ENCODE results near the gene PEX13. TPM values are rescaled to one million over a fixed set of nuclear protein-coding genes. Genes with fewer than 3 reads are reported as not detected.
"Not testable (repeated sequence)": the region's sequence is repeated elsewhere in the genome, so short reads cannot be mapped to it uniquely, and the experiment has no call there.

PEX13 gene
- total RNA-seq, 1 experiment from 2014 or later: 67.0 TPM

GRCh38 chr2:60998628-60999545, 18.6 kb upstream of the PEX13 start:
- in situ Hi-C loops (cut with HindIII; ENCODE audit: low pct_unique_long_range_greater_than_20kb, low sequenced_read_pairs): no loop called here
- DNase-seq (ENCODE audit: low read depth): peak; percentile 37

- no peak for DNase-seq (ENCODE audit: low read depth)
- in situ Hi-C loops (cut with HindIII; ENCODE audit: low pct_unique_long_range_greater_than_20kb, low sequenced_read_pairs): no loop called here
Observed at GRCh38 chr2:61005736-61006135, 11.8 kb upstream of the PEX13 start.

GRCh38 chr2:61006486-61007105, 10.9 kb upstream of the PEX13 start:
- in situ Hi-C loops (cut with HindIII; ENCODE audit: low pct_unique_long_range_greater_than_20kb, low sequenced_read_pairs): no loop called here
- DNase-seq (ENCODE audit: low read depth): peak; percentile 26

GRCh38 chr2:61009355-61009754, 8.2 kb upstream of the PEX13 start:
- no peak for DNase-seq (ENCODE audit: low read depth)
- in situ Hi-C loops (cut with HindIII; ENCODE audit: low pct_unique_long_range_greater_than_20kb, low sequenced_read_pairs): no loop called here

- in situ Hi-C loops (cut with HindIII; ENCODE audit: low pct_unique_long_range_greater_than_20kb, low sequenced_read_pairs): no loop called here
- DNase-seq (ENCODE audit: low read depth): no peak
Observed at GRCh38 chr2:61011678-61012077, 5.8 kb upstream of the PEX13 start.

- in situ Hi-C loops (cut with HindIII; ENCODE audit: low pct_unique_long_range_greater_than_20kb, low sequenced_read_pairs): not testable (repeated sequence)
- DNase-seq (ENCODE audit: low read depth): peak; percentile 16
Observed at GRCh38 chr2:61012303-61012702, 5.2 kb upstream of the PEX13 start.

- in situ Hi-C loops (cut with HindIII; ENCODE audit: low pct_unique_long_range_greater_than_20kb, low sequenced_read_pairs): no loop called here
- no peak for DNase-seq (ENCODE audit: low read depth)
Observed at GRCh38 chr2:61013382-61013781, 4.1 kb upstream of the PEX13 start.

- in situ Hi-C loops (cut with HindIII; ENCODE audit: low pct_unique_long_range_greater_than_20kb, low sequenced_read_pairs): no loop called here
- DNase-seq (ENCODE audit: low read depth): no peak
Observed at GRCh38 chr2:61014763-61015162, 2.8 kb upstream of the PEX13 start.

GRCh38 chr2:61015976-61016375, 1.5 kb upstream of the PEX13 start:
- in situ Hi-C loops (cut with HindIII; ENCODE audit: low pct_unique_long_range_greater_than_20kb, low sequenced_read_pairs): no loop called here
- DNase-seq (ENCODE audit: low read depth): no peak

GRCh38 chr2:61016392-61017002, 1.0 kb upstream of the PEX13 start:
- in situ Hi-C loops (cut with HindIII; ENCODE audit: low pct_unique_long_range_greater_than_20kb, low sequenced_read_pairs): no loop called here
- no peak for DNase-seq (ENCODE audit: low read depth)

- peak; percentile 94 for DNase-seq (ENCODE audit: low read depth)
- in situ Hi-C loops (cut with HindIII; ENCODE audit: low pct_unique_long_range_greater_than_20kb, low sequenced_read_pairs): no loop called here
Observed at GRCh38 chr2:61017003-61017555, 441 bp upstream of the PEX13 start.

- no peak for DNase-seq (ENCODE audit: low read depth)
- in situ Hi-C loops (cut with HindIII; ENCODE audit: low pct_unique_long_range_greater_than_20kb, low sequenced_read_pairs): no loop called here
Observed at GRCh38 chr2:61018318-61018755, 817 bp downstream of the PEX13 start.

GRCh38 chr2:61018798-61019197, 1.3 kb downstream of the PEX13 start:
- in situ Hi-C loops (cut with HindIII; ENCODE audit: low pct_unique_long_range_greater_than_20kb, low sequenced_read_pairs): no loop called here

GRCh38 chr2:61021228-61021660, 3.7 kb downstream of the PEX13 start:
- in situ Hi-C loops (cut with HindIII; ENCODE audit: low pct_unique_long_range_greater_than_20kb, low sequenced_read_pairs): no loop called here

More at GRCh38 chr2:61018798-61019197, 1.3 kb downstream of the PEX13 start:
- DNase-seq (ENCODE audit: low read depth): no peak

GRCh38 chr2:61023670-61024069, 6.2 kb downstream of the PEX13 start:
- DNase-seq (ENCODE audit: low read depth): no peak
- in situ Hi-C loops (cut with HindIII; ENCODE audit: low pct_unique_long_range_greater_than_20kb, low sequenced_read_pairs): no loop called here

More at GRCh38 chr2:61021228-61021660, 3.7 kb downstream of the PEX13 start:
- no peak for DNase-seq (ENCODE audit: low read depth)

- in situ Hi-C loops (cut with HindIII; ENCODE audit: low pct_unique_long_range_greater_than_20kb, low sequenced_read_pairs): no loop called here
- DNase-seq (ENCODE audit: low read depth): no peak
Observed at GRCh38 chr2:61029533-61029932, 12.0 kb downstream of the PEX13 start.

GRCh38 chr2:61034592-61034991, 17.1 kb downstream of the PEX13 start:
- DNase-seq (ENCODE audit: low read depth); in situ Hi-C loops (cut with HindIII; ENCODE audit: low pct_unique_long_range_greater_than_20kb, low sequenced_read_pairs): not testable (repeated sequence)

GRCh38 chr2:61036643-61037042, 19.1 kb downstream of the PEX13 start:
- DNase-seq (ENCODE audit: low read depth); in situ Hi-C loops (cut with HindIII; ENCODE audit: low pct_unique_long_range_greater_than_20kb, low sequenced_read_pairs): not testable (repeated sequence)

GRCh38 chr2:61042807-61043206, 25.3 kb downstream of the PEX13 start:
- in situ Hi-C loops (cut with HindIII; ENCODE audit: low pct_unique_long_range_greater_than_20kb, low sequenced_read_pairs): no loop called here
- no peak for DNase-seq (ENCODE audit: low read depth)
